Ishikawa (cell line): ENCODE results near the gene FLAD1.

Experiments
- EP300 ChIP-seq: IDR thresholded peaks from 2 replicates; pipeline ENCODE4 v1.6.1; 2012; ENCODE audit warnings: borderline replicate concordance
- RAD21 ChIP-seq: IDR thresholded peaks from 2 replicates; pipeline ENCODE4 v1.6.1; 2012; ENCODE audit warnings: low read depth
- ZBTB7A ChIP-seq: IDR thresholded peaks from 2 replicates; pipeline ENCODE4 v1.6.1; 2012; ENCODE audit warnings: low read depth

- TF ChIP-seq EP300 (no peak), RAD21 (no peak), ZBTB7A (no peak)
Observed at GRCh38 chr1:155032886-155033285, 49.7 kb downstream of the FLAD1 start.
